Measurements from ENCODE around the gene TF.

TF gene

GRCh38 chr3:133805702-133806475 lies 59.7 kb downstream of the TF start, which contains the start of gene SRPRB:
Gene SRPRB, plus strand, starts transcription at chr3:133805815. Its CDS starts 34 bp downstream, at chr3:133805849.
- peaks cover 24% of the 10 kb centered on the region for H3K79me2 ChIP-seq (ENCODE audit: insufficient read depth, low read length)
- peaks cover 23% of the 10 kb centered on the region; the same call in 1 of the 2 replicates for H3K36me3 ChIP-seq (ENCODE audit: low read length)
- H3K27ac ChIP-seq (ENCODE audit: low read depth, low read length) = peak within 1 kb of the TSS; percentile 33; the same call in 1 of the 2 replicates

GRCh38 chr3:133812872-133813271 lies 66.7 kb downstream of the TF start:
- no peaks in the 10 kb centered on the region for H3K9me2 ChIP-seq (replicated peaks; ENCODE audit: insufficient read depth, low read length)
- no peak overlapping the region for H2AFZ ChIP-seq (ENCODE audit: low read depth, low read length, severe bottlenecking)
- peaks cover 10% of the 10 kb centered on the region; the same call in 1 of the 2 replicates for H3F3A ChIP-seq (ENCODE audit: insufficient read depth)
- TF ChIP-seq CTCF (IDR thresholded peaks at IDR 0.05; ENCODE audit: insufficient read depth, low read length, poor library complexity, severe bottlenecking) (no peak), EZH2phosphoT487 (conservative IDR thresholded peaks at IDR 0.05; ENCODE audit: low read length) (no peak)
- no peaks in the 10 kb centered on the region for H3K9me3 ChIP-seq (ENCODE audit: insufficient read depth, low read length)
- peaks cover 67% of the 10 kb centered on the region for H3K36me3 ChIP-seq (ENCODE audit: low read length)
- H3K27me3 ChIP-seq (ENCODE audit: low read length) = no peaks in the 10 kb centered on the region
- H3K4me2 ChIP-seq (ENCODE audit: low read depth, low read length, poor library complexity, severe bottlenecking) = no peak overlapping the region
- H3K79me2 ChIP-seq (ENCODE audit: insufficient read depth, low read length) = peaks cover 6% of the 10 kb centered on the region
- no peak overlapping the region for H3K27ac ChIP-seq (ENCODE audit: low read depth, low read length)
- no peak overlapping the region for H3K4me3 ChIP-seq (ENCODE audit: insufficient read depth, low read length, poor library complexity, severe bottlenecking)
- no peaks in the 10 kb centered on the region for H4K20me1 ChIP-seq (ENCODE audit: low read depth, low read length)
- no peak overlapping the region for H3K9ac ChIP-seq (ENCODE audit: low read length)

More at GRCh38 chr3:133805702-133806475, 59.7 kb downstream of the TF start, which contains the start of gene SRPRB:
- Histone ChIP-seq H3F3A (ENCODE audit: insufficient read depth) (no peaks in the 10 kb centered on the region), H3K9me2 (replicated peaks; ENCODE audit: insufficient read depth, low read length) (no peaks in the 10 kb centered on the region), H3K9ac (ENCODE audit: low read length) (peak within 1 kb of the TSS; percentile 76), H3K4me3 (ENCODE audit: insufficient read depth, low read length, poor library complexity, severe bottlenecking) (peak within 1 kb of the TSS; percentile 91), H2AFZ (ENCODE audit: low read depth, low read length, severe bottlenecking) (peak within 1 kb of the TSS; percentile 100), H3K9me3 (ENCODE audit: insufficient read depth, low read length) (no peaks in the 10 kb centered on the region), H3K27me3 (ENCODE audit: low read length) (no peaks in the 10 kb centered on the region), H4K20me1 (ENCODE audit: low read depth, low read length) (no peaks in the 10 kb centered on the region), H3K4me2 (ENCODE audit: low read depth, low read length, poor library complexity, severe bottlenecking) (peak within 1 kb of the TSS; percentile 77)
- TF ChIP-seq CTCF (IDR thresholded peaks at IDR 0.05; ENCODE audit: insufficient read depth, low read length, poor library complexity, severe bottlenecking) (no peak), EZH2phosphoT487 (conservative IDR thresholded peaks at IDR 0.05; ENCODE audit: low read length) (no peak)

- peaks cover 67% of the 10 kb centered on the region for H3K36me3 ChIP-seq (ENCODE audit: low read length)
- no peak overlapping the region for H3K4me3 ChIP-seq (ENCODE audit: insufficient read depth, low read length, poor library complexity, severe bottlenecking)
- no peak for TF ChIP-seq EZH2phosphoT487 (conservative IDR thresholded peaks at IDR 0.05; ENCODE audit: low read length)
- TF ChIP-seq CTCF (IDR thresholded peaks at IDR 0.05; ENCODE audit: insufficient read depth, low read length, poor library complexity, severe bottlenecking) = no peak
- no peak overlapping the region for H3K27ac ChIP-seq (ENCODE audit: low read depth, low read length)
- no peaks in the 10 kb centered on the region for H3K9me2 ChIP-seq (replicated peaks; ENCODE audit: insufficient read depth, low read length)
- no peaks in the 10 kb centered on the region for H4K20me1 ChIP-seq (ENCODE audit: low read depth, low read length)
- H3K9ac ChIP-seq (ENCODE audit: low read length) = no peak overlapping the region
- no peaks in the 10 kb centered on the region for H3K79me2 ChIP-seq (ENCODE audit: insufficient read depth, low read length)
- H3K9me3 ChIP-seq (ENCODE audit: insufficient read depth, low read length) = no peaks in the 10 kb centered on the region
- H3F3A ChIP-seq (ENCODE audit: insufficient read depth) = peaks cover 10% of the 10 kb centered on the region; the same call in 1 of the 2 replicates
- no peak overlapping the region for H3K4me2 ChIP-seq (ENCODE audit: low read depth, low read length, poor library complexity, severe bottlenecking)
- no peak overlapping the region for H2AFZ ChIP-seq (ENCODE audit: low read depth, low read length, severe bottlenecking)
- H3K27me3 ChIP-seq (ENCODE audit: low read length) = no peaks in the 10 kb centered on the region
These were observed 69.2 kb downstream of the TF start for GRCh38 chr3:133815386-133815785.
